GM12891 (cell line): Measurements from ENCODE around the gene ZSWIM6.

Source experiments
- POLR2A ChIP-seq: IDR thresholded peaks from 2 replicates; pipeline ENCODE4 v1.6.1; 2011; ENCODE audit warnings: low read depth, low read length, control low read depth
- POLR2AphosphoS5 ChIP-seq: IDR thresholded peaks from 2 replicates; pipeline ENCODE4 v1.6.1; 2011; ENCODE audit warnings: low read depth, low read length, control low read depth
- POU2F2 ChIP-seq: IDR thresholded peaks from 2 replicates; pipeline ENCODE4 v1.6.1; 2011; ENCODE audit warnings: low read depth, mild to moderate bottlenecking, control low read depth, low read length, moderate library complexity
- SPI1 ChIP-seq: IDR thresholded peaks from 2 replicates; pipeline ENCODE4 v1.6.1; 2011; ENCODE audit warnings: low read depth, low read length, control low read depth
- TAF1 ChIP-seq: IDR thresholded peaks from 2 replicates; pipeline ENCODE4 v1.6.1; 2011; ENCODE audit warnings: low read depth, low read length, control low read depth

GRCh38 chr5:61299261-61299681, 32.8 kb upstream of the ZSWIM6 start:
- TF ChIP-seq POLR2A (no peak), POLR2AphosphoS5 (no peak), SPI1 (no peak), TAF1 (no peak), POU2F2 (no peak)
